Mucosa of rectum (tissue), 2 donors: ENCODE measurements around the gene IFI16.

ENCODE experiments used
- H3K27ac ChIP-seq, 2 donors: one replicate each; pipeline ENCODE4 v1.7.0; 2013; ENCODE audit warnings: inconsistent platforms in 2 of 2, low read depth in 2 of 2, low read length in 2 of 2
- H3K27me3 ChIP-seq, 2 donors: one replicate each; pipeline ENCODE4 v1.7.0; 2013; ENCODE audit warnings: low read length in 2 of 2; ENCODE audit not compliant: control insufficient read depth in 2 of 2, insufficient read depth in 2 of 2
- H3K36me3 ChIP-seq, 2 donors: one replicate each; pipeline ENCODE4 v1.7.0; 2013; ENCODE audit warnings: low read length in 2 of 2; ENCODE audit not compliant: control insufficient read depth in 2 of 2, insufficient read depth in 2 of 2
- H3K4me1 ChIP-seq, 2 donors: one replicate each; pipeline ENCODE4 v1.7.0; 2013; ENCODE audit warnings: low read length in 2 of 2, mild to moderate bottlenecking in 1 of 2; ENCODE audit not compliant: control insufficient read depth in 2 of 2, insufficient read depth in 2 of 2
- H3K4me3 ChIP-seq, 2 donors: one replicate each; pipeline ENCODE4 v1.7.0; 2013; ENCODE audit warnings: low read length in 2 of 2
- H3K9ac ChIP-seq, 2 donors: one replicate each; pipeline ENCODE4 v1.7.0; 2013; ENCODE audit warnings: low read length in 2 of 2, low read depth in 1 of 2, mild to moderate bottlenecking in 1 of 2
- H3K9me3 ChIP-seq, 2 donors: one replicate each; pipeline ENCODE4 v1.7.0; 2013; ENCODE audit warnings: low read length in 2 of 2; ENCODE audit not compliant: control insufficient read depth in 2 of 2
- donor health status: healthy.
- donor health status: Normal muscosa, but diverticular disease.

IFI16 gene

DNA sequence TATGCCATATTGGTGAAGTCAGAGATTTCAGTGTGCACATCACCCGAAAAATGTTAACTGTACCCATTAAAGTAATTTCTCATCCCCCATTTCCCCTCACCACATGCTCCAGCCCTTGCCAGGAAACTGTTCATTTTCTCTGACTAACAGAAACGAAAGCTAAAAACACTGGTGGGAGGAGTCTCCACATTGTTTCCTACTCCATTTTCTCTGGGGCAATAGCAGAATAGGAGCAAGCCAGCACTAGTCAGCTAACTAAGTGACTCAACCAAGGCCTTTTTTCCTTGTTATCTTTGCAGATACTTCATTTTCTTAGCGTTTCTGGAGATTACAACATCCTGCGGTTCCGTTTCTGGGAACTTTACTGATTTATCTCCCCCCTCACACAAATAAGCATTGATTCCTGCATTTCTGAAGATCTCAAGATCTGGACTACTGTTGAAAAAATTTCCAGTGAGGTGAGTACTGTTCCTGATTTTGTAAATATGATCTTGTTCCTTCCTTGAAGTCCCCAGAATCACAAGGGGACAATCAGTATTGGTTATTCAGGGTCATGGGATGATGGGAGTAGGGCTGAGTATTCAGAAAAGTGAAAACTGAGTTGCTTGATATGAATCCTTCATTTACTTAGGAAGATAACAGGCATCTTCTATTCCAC is at the start of gene IFI16:
IFI16 (plus strand) TSS at position 204 of the 658 bp plus-strand sequence. CDS start 4,774 bp downstream, outside the sequence.
- H3K9me3 ChIP-seq, result no peaks in the 10 kb centered on the region
- H3K9ac ChIP-seq, result peak within 1 kb of the TSS; percentile 64 to 66
- no peaks in the 10 kb centered on the region for H3K27me3 ChIP-seq
- peaks cover 3 to 6% of the 10 kb centered on the region in 2 donors for H3K4me1 ChIP-seq
- no peaks in the 10 kb centered on the region for H3K36me3 ChIP-seq
- peak within 1 kb of the TSS; percentile 66 to 84 for H3K4me3 ChIP-seq
- peak within 1 kb of the TSS; percentile 82 to 84 for H3K27ac ChIP-seq

DNA sequence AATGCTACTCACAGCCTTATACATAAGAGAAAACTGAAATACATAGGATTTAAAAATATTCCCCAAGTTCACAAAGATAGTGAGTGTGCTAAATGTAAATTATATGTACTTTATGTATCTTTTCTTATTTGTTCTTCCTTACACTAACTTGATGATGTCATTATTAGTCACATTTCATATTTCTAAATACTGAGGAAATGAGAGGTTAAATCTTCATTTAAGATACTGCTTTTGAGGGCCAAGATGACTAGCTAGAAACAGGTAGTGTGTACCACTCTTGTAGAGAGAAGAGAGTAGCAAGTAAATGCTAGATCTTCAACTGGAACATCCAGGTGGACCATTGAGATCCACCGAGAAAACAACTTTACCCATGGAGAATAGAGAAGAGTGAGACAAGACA is 48.5 kb upstream of the IFI16 start:
- H3K4me1 ChIP-seq, result no peaks in the 10 kb centered on the region
- H3K27me3 ChIP-seq, result no peaks in the 10 kb centered on the region
- no peak overlapping the region for H3K27ac ChIP-seq
- no peak overlapping the region for H3K4me3 ChIP-seq
- no peaks in the 10 kb centered on the region for H3K36me3 ChIP-seq
- H3K9ac ChIP-seq, result no peak overlapping the region
- H3K9me3 ChIP-seq, result no peaks in the 10 kb centered on the region

DNA sequence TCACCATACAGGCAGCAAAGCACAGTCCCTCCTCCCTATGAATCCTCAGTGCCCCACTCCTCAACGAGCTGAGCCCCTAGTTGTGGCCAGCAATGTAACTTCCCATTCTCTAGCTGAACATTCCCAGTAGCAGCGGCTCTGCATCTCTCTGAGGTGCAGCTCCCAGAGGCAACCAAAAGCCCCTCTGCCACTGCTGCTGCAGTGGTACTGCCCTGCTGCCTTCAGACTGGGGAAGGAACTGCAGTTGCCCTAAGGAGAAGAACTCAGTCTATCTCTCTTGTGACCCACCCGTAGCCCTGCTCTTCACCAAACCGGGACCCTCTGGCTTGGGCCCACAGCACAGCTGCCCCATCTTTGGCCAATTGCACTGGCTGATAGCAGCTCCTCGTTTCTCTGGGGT is 46.7 kb upstream of the IFI16 start:
- H3K4me3 ChIP-seq, result no peak overlapping the region
- no peaks in the 10 kb centered on the region for H3K9me3 ChIP-seq
- no peaks in the 10 kb centered on the region for H3K27me3 ChIP-seq
- H3K36me3 ChIP-seq, result no peaks in the 10 kb centered on the region
- no peak overlapping the region for H3K27ac ChIP-seq
- no peak overlapping the region for H3K9ac ChIP-seq
- H3K4me1 ChIP-seq, result no peaks in the 10 kb centered on the region

DNA sequence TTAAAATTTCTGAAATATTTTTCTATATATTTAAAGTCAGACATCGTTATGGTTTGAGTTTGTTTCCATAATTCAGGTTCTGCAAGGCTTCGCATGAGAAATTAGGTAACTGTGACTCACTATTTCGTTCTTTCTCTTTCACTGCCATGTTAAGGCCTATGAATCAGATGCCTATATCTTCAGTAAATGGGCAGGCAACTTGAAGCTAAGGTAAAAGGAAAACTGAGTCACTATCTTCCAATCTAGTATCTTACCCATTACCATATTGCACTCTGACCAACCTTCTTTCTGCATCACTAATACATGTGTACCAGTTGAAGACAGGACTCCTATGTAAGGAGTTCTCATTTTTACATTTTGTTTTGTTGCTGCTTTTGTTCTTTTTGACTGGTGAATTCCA is 40.5 kb upstream of the IFI16 start:
- H3K9me3 ChIP-seq, result no peaks in the 10 kb centered on the region

DNA sequence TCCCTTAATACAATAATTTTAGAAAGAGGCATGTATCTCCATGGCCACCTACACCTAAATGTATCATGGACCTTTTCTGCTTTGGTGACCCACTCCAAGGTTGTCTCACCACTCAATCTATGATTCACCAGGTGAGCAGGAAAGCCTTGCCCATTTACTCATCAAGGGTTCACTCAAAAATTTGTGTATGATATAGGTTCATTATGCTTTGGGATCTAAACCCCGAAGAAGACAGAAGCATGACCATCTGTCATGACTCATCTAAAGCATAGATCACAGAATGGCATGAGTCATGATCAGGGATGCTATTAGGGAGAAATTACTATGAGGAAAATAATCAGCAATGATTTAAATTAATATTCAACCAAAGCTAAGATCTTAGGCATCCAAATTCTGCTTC is 39.9 kb upstream of the IFI16 start:
- Histone ChIP-seq H3K27ac (no peak overlapping the region), H3K27me3 (no peaks in the 10 kb centered on the region), H3K4me3 (no peak overlapping the region), H3K4me1 (no peaks in the 10 kb centered on the region), H3K9me3 (no peaks in the 10 kb centered on the region), H3K36me3 (no peaks in the 10 kb centered on the region), H3K9ac (no peak overlapping the region)

More for the DNA sequence above, 40.5 kb upstream of the IFI16 start:
- Histone ChIP-seq H3K27ac (no peak overlapping the region), H3K9ac (no peak overlapping the region), H3K4me3 (no peak overlapping the region), H3K4me1 (no peaks in the 10 kb centered on the region), H3K27me3 (no peaks in the 10 kb centered on the region), H3K36me3 (no peaks in the 10 kb centered on the region)

DNA sequence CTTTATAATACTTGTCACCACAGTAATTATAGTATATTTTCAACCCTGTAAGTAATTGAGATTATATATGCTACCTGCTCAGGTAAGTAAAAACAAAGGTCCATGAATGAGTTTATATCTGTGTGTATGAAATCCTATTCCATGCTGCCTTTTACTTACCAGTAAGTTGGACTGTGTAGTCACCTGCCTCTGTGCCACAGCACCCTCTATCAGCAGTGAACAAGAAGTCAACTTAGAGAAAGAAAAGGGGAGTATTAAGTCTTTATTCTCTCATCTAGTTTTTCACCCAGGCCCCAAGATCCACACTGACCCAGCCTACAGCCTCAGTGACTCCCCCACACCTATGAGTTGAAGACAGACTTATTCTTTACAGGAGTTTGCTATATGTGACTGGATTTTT is 36.9 kb upstream of the IFI16 start:
- no peaks in the 10 kb centered on the region for H3K4me1 ChIP-seq
- no peak overlapping the region for H3K27ac ChIP-seq
- H3K36me3 ChIP-seq, result no peaks in the 10 kb centered on the region
- no peak overlapping the region for H3K4me3 ChIP-seq
- H3K9me3 ChIP-seq, result no peaks in the 10 kb centered on the region
- no peaks in the 10 kb centered on the region for H3K27me3 ChIP-seq
- no peak overlapping the region for H3K9ac ChIP-seq

DNA sequence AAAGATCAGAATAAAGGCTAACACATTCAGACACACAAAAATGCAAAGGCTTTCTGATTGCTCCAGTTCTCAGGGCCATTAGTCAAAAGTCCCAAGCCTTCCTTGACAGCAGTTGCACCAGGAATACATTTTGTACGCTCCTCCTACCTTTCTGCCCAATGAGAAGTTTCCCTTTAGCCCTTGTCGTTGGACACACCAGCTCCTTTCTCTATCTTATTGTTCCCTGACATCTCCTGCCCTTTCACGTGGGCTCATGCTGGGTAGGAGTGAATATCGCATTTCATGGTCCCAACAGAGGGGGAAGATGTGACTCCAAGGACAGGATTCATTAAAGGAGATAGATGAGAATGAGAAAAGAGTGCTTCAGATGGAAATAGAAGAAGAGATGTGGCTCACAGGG is 33.5 kb upstream of the IFI16 start:
- Histone ChIP-seq H3K27ac (no peak overlapping the region), H3K4me3 (no peak overlapping the region), H3K9ac (no peak overlapping the region), H3K4me1 (no peaks in the 10 kb centered on the region), H3K27me3 (no peaks in the 10 kb centered on the region), H3K36me3 (no peaks in the 10 kb centered on the region), H3K9me3 (no peaks in the 10 kb centered on the region)

DNA sequence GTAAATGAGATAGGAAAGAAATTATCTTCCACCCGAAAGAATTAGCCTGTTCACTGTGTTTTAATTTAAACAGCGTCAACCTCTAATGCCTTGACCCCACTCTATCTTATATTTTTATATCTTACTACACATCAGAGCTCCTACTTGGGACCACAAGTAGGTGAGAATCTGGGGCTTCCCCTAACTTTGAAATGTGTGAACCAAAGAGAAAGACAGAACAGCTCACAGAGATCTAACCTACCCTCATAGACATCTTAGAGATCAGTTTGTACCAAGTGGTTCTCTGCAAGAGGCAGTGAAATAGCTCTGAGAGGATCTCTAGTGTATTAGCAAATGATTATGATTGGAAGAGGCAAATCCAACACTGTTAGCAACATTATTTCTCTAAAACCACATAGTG is 31.0 kb upstream of the IFI16 start:
- Histone ChIP-seq H3K4me1 (no peaks in the 10 kb centered on the region), H3K4me3 (no peak overlapping the region), H3K9me3 (no peaks in the 10 kb centered on the region), H3K27ac (no peak overlapping the region), H3K9ac (no peak overlapping the region), H3K27me3 (no peaks in the 10 kb centered on the region), H3K36me3 (no peaks in the 10 kb centered on the region)

DNA sequence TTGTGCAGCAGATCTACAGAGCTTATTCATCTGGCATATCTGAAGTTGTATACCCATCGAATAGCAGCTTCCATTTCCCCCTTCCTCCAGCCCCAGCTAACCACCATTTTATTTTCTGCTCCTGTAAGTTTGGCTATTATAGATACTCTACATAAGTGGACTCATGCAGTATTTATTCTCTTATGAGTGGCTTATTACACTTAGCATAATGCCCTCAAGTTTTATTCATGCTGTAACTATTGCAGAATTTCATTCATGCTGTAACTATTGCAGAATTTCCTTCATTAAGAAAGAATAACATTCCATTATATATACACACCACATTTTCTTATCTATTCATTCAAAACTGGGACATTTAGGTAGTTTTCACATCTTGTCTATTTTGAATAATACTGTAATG is 30.5 kb upstream of the IFI16 start:
- no peak overlapping the region for H3K9ac ChIP-seq
- no peak overlapping the region for H3K4me3 ChIP-seq
- H3K4me1 ChIP-seq, result no peaks in the 10 kb centered on the region
- H3K27ac ChIP-seq, result no peak overlapping the region
- H3K9me3 ChIP-seq, result no peaks in the 10 kb centered on the region
- no peaks in the 10 kb centered on the region for H3K27me3 ChIP-seq
- H3K36me3 ChIP-seq, result no peaks in the 10 kb centered on the region

DNA sequence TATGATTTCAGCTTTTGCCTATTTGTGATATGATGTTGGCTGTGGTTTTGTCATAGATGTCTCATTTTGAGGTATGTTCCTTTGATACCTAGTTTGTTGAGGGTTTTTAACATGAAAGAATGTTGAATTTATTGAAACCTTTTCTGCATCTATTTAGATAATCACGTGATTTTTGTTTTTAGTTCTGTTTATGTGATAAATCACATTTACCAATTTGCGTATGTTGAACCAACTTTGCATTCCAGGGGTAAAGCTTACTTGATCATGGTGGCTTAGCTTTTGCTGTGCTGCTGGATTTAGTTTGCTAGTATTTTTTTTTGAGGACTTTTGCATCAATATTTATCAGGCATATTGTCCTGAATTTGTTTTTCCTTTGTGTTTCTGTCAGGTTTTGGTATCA is 26.5 kb upstream of the IFI16 start:
- H3K4me1 ChIP-seq, result no peaks in the 10 kb centered on the region
- no peak overlapping the region for H3K27ac ChIP-seq
- H3K9me3 ChIP-seq, result no peaks in the 10 kb centered on the region
- H3K36me3 ChIP-seq, result no peaks in the 10 kb centered on the region
- no peaks in the 10 kb centered on the region for H3K27me3 ChIP-seq
- H3K4me3 ChIP-seq, result no peak overlapping the region
- no peak overlapping the region for H3K9ac ChIP-seq

DNA sequence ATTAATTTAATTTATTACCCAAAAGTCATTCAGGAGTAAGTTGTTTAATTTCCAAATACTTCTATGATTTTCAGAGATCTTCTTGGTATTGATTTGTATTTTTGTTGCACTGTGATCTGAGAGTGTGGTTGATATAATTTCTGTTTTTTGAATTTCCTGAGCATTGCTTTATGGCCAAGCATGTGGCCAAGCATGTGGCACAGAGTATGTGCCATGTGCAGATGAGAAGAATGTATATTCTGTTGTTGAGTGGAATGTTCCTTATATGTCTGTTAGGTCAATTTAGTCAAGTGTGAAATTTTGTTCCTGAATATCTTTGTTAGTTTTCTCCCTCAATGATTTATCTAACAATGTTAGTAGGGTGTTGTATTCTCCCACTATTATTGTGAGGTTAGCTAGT is 25.3 kb upstream of the IFI16 start:
- no peak overlapping the region for H3K27ac ChIP-seq
- no peaks in the 10 kb centered on the region for H3K27me3 ChIP-seq
- no peak overlapping the region for H3K9ac ChIP-seq
- no peaks in the 10 kb centered on the region for H3K4me1 ChIP-seq
- H3K36me3 ChIP-seq, result no peaks in the 10 kb centered on the region
- H3K9me3 ChIP-seq, result no peaks in the 10 kb centered on the region
- H3K4me3 ChIP-seq, result no peak overlapping the region
